NCI-H446 (cell line): ENCODE results near the gene SEC22B.
"Not testable (repeated sequence)": the region's sequence is repeated elsewhere in the genome, so short reads cannot be mapped to it uniquely, and the experiment has no call there.

Experiments
- DNase-seq, 2 experiments: peaks; one replicate each; lab custom pipeline; 2025; lab: John Stamatoyannopoulos, UW

Gene SEC22B

DNA sequence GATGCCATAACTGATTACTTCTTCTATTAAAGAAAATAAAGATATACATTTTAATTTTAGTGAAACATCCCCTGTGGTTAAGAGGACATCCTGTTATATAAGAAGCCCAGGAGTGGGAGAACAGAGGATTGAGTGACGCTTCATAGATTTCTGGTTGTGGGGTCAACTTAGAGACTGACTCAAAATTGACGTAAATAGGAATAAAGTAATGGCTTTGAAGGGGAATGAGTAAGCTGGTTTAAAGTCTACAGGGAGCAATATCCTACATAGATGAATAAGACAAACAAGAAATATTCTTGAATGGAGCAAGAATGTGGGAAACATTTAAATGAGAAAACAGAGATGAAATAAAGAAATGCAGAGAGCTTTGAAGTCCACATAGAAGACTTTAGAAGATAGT is 60.2 kb downstream of the SEC22B start:
- DNase-seq, result not testable (repeated sequence)

DNA sequence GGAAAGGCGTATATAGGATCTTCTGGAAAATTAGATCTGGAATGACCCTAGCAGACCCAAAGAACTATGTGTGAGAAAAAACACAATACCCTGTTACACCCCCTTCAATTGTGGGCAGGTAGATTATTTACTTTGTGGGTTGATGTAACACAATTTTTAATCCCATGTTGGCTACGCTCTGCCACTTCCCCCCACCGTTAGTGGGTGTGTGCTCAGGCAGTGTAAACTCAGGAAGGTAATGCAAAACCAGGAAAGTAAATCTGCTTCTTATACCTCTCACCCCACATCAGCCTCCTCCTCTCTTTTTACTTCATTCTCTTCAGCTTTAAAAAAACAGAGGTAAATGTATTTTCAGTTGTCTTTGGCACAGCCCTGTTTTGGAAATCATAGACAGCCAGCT is 63.2 kb downstream of the SEC22B start:
- not testable (repeated sequence) for DNase-seq

GRCh38 chr1:120112212-120112611 is 64.1 kb downstream of the SEC22B start:
- DNase-seq, result not testable (repeated sequence)

DNA sequence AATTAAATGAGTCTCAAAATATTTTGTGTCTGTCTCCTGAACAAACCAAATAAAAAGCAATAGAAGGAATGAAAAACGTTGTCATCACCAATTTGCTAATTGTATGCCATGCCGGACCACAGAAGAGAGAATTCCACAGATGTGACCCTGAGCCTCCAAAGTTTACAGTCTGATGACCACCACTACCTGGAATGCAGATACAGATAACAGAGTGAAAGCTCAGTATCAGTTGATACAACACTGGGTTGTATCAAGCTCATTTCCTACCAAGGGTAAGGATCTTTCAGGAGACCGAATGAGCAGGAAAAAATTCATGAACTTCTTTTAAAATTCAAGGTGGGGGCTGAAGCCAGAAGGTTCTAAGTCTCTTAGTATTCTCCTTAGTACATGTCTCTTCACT is 64.5 kb downstream of the SEC22B start:
- not testable (repeated sequence) for DNase-seq

DNA sequence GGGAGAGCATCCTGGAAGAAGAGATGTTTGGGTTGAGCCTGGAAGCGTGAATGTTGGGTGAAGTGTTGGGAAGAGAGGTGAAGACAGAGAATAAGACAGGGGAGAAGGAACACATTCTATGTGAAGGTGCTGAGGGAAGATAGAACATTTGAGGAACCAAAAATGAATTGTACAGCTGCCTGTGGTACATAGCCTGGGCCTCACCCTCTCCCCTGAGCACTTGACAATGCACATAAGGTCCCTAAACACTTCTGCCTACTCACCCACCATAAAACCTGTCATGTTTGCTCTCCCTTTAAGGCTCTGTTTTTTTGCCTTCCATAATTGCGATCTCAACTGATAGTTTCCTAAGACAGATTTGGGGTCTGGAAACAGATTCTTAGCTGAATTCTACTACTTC is 65.3 kb downstream of the SEC22B start:
- DNase-seq, result not testable (repeated sequence)

- not testable (repeated sequence) for DNase-seq
These were observed 66.7 kb downstream of the SEC22B start for GRCh38 chr1:120109656-120110055.

DNA sequence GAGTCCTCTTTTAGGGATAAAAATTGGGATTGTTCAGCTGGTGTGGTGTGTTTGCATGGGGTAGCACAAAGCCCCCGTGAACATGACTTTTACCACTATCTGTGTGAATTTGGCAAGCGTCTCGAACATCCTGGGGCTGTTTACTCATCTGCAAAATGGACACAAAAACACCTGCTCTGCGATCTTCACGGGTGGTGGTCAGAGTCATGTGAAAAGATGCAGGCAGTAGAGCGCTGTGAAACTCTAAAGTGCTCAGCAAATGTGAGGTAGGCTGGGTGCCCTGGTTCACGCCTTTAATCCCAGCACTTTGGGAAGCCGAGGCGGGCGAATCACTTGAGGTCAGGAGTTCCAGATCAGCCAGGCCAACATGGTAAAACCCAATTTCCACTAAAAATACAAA is 67.1 kb downstream of the SEC22B start:
- DNase-seq, result not testable (repeated sequence)

- DNase-seq, result not testable (repeated sequence)
These were observed 71.0 kb downstream of the SEC22B start for GRCh38 chr1:120105288-120105687.

- not testable (repeated sequence) for DNase-seq
These were observed 72.6 kb downstream of the SEC22B start for GRCh38 chr1:120103768-120104167.

DNA sequence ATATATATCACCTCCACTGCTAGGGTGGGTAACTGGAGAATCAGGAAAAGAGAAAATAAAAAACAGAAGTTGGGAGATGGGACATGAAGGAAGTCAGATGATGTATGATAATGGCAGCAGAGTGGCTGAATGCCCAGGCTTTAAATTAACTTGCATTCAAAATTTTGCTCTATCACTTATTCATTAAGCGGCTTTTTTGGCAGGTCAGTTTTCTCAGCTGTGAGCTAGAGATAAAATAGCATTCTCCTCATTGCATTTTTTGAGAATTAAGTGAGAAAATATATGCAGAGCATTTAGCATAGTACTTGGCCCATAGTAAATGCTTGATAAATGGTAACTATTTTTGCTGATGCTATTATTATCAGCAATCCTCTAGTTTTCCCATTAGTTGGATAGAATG is 74.7 kb downstream of the SEC22B start:
- not testable (repeated sequence) for DNase-seq
